HS-27A (cell line): ENCODE data around the gene S100A10.

ENCODE experiments used
- DNase-seq: peaks from one replicate; pipeline ENCODE4 v3.0.0-alpha.2; 2012; ENCODE audit warnings: low read depth, missing footprints

Gene S100A10

GRCh38 chr1:151993734-151994496 lies at the start of gene S100A10:
TSS of gene S100A10 (minus strand) at chr1:151993859. CDS start at chr1:151986230, 7,629 bp downstream.
- DNase-seq: no peak

GRCh38 chr1:152042030-152042429 lies 48.4 kb upstream of the S100A10 start:
- DNase-seq: no peak

- no peak for DNase-seq
Observed at GRCh38 chr1:152039886-152040285, 46.2 kb upstream of the S100A10 start.

- no peak for DNase-seq
Observed at GRCh38 chr1:152039461-152039860, 45.8 kb upstream of the S100A10 start.

- no peak for DNase-seq
Observed at GRCh38 chr1:152038871-152039270, 45.2 kb upstream of the S100A10 start.

- peak; percentile 52 for DNase-seq
Observed at GRCh38 chr1:152036267-152037216, 42.9 kb upstream of the S100A10 start, which contains the start of gene S100A11. TSS of gene S100A11 (minus strand) at chr1:152037004. CDS start at chr1:152036915, 89 bp downstream.

GRCh38 chr1:152035539-152036266 lies 42.0 kb upstream of the S100A10 start:
- DNase-seq: no peak

GRCh38 chr1:152034654-152035538 lies 41.2 kb upstream of the S100A10 start:
- peak; percentile 72 for DNase-seq

- no peak for DNase-seq
Observed at GRCh38 chr1:152034324-152034653, 40.6 kb upstream of the S100A10 start.

GRCh38 chr1:152029929-152030211 lies 36.2 kb upstream of the S100A10 start:
- no peak for DNase-seq

- DNase-seq: peak; percentile 57
Observed at GRCh38 chr1:152029144-152029928, 35.7 kb upstream of the S100A10 start.

- DNase-seq: peak; percentile 72
Observed at GRCh38 chr1:152026895-152027294, 33.2 kb upstream of the S100A10 start.

- DNase-seq: no peak
Observed at GRCh38 chr1:152024223-152024622, 30.6 kb upstream of the S100A10 start.

- DNase-seq: no peak
Observed at GRCh38 chr1:152023221-152023620, 29.6 kb upstream of the S100A10 start.

GRCh38 chr1:152022474-152022873 lies 28.8 kb upstream of the S100A10 start:
- no peak for DNase-seq

- no peak for DNase-seq
Observed at GRCh38 chr1:152021569-152021968, 27.9 kb upstream of the S100A10 start.

GRCh38 chr1:152020849-152021248 lies 27.2 kb upstream of the S100A10 start:
- DNase-seq: no peak

- DNase-seq: no peak
Observed at GRCh38 chr1:152018537-152018936, 24.9 kb upstream of the S100A10 start.

- DNase-seq: no peak
Observed at GRCh38 chr1:152015766-152016165, 22.1 kb upstream of the S100A10 start.

GRCh38 chr1:152014943-152015342 lies 21.3 kb upstream of the S100A10 start:
- DNase-seq: no peak
